CMK (cell line): ENCODE data around the gene ALPL.
"Not testable (repeated sequence)": the region's sequence is repeated elsewhere in the genome, so short reads cannot be mapped to it uniquely, and the experiment has no call there.

Experiments
- DNase-seq: peaks from one replicate; pipeline ENCODE4 v3.0.0-alpha.2; 2010; ENCODE audit warnings: low read depth

The ALPL gene

DNA sequence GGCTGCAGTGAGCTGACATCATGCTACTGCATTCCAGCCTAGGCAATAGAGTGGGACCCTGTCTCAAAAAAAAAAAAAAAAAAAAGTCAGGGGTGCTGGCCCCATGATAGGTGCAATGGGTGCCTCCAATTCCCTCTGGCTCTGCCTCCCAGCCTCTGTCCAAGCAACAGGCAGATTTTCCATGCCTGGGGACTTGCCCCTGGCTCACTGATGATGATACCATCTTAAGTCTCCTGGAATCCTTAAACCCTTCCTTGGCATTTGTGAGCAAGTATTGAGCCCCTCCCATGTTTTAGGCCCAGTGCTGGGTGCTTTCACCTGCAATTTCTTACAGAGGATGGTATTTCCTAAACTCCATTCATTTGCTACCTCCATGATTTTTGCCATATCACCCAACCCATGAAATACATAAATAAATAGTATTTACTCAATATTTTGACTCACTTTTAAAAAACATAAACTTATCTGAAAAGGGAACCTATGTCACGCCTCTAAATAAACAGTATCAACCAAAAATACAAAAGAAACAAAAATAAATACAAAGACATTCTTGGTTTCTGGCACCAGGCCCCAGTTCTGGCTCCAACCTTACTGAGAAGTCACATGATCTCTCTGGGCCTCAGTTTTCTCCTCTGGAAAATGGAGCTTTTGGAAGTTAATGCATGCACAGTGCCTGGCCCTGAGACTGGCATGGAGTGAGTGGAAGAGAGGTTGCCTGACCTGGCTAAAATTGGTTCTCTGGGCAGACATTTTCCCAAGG is 1.5 kb upstream of the ALPL start:
- DNase-seq: no peak

DNA sequence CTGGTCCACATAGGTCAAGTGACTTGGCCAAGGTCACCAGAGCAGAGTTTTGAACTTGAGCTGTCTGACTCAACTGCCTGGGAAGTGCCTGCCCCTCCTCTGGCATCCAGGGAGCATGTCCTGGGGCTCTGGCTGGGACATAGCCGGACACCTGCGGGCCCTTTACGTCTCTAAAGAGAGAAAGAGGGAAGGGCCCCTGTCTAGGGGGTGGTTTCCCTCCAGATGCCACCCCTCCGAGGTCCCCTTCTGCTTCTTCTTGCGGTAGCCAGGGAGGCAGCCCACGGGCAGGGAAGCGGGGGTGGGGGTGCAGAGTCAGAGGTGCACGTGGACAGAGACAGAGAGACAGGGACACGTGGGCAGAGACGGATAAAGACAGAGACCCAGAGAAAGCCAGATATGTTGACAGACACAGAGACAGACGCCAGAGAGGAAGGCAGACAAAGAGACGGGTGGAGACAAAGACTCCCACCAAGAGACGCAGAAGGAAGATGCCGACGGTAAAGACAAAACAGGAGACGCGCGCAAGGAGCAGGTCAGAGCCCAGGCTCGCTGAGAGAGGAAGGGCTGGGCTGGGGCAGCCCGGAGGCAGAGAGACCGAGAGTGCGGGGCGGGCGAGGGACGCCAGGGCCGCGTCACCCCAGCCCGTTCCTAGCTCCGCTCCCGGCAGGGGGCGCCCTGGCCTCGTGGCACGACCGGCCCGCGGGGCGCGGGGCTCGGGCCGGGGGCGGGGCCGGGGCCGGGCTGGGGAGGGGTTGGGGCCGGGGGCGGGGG is 458 bp upstream of the ALPL start:
- DNase-seq: peak; percentile 50

DNA sequence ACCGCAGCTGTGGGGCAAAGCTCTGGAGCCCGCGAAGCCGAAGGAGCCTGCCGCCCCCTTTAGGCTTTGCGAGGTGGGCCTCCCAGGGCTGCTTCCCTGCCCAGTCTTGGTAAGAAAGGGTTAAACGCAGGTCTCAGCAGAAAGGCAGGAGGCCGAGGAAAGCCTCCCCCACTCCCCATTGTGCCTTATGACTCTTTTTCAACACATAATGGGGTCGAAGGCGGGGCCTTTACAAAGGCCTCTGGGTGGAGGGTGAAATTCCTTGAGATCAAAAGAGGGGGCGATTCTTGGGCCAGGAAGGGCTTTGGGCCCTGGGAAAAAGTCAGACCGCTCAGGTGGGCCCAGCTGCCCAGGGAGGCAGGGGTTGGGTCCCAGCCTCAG is 880 bp downstream of the ALPL start:
- DNase-seq: no peak

DNA sequence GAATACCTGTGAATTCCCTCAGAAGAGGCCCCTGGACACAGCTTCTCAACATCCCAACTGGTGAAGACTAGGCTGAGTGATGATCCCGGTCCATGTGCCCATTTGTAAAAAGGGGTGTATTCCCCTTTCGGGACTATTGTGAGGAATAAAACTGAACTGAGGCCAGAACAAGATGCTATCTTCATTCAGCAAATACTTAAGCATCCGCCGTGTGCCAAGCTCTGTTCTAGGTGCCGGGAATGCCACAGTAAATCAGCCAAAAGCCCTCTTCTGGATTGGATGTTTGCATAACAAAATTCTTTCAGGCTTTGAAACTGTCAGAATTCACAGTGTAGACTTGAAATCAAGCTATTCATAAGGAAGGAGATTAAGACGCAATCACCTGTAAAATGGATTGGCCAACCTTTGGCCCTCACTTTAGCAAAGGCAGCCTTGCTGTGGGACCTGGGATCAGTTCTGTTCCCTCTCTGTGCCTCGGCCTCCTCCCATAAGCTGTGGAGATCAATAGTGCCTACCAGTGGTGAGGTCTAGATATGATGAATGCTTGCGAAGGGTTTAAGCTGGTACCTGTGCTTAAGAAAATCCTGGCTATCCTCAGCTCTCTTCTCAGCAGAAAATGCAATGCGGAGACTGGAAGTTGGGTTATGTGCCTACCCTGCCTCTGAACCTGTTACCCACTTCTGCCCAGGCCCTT is 1.8 kb downstream of the ALPL start:
- DNase-seq: no peak

DNA sequence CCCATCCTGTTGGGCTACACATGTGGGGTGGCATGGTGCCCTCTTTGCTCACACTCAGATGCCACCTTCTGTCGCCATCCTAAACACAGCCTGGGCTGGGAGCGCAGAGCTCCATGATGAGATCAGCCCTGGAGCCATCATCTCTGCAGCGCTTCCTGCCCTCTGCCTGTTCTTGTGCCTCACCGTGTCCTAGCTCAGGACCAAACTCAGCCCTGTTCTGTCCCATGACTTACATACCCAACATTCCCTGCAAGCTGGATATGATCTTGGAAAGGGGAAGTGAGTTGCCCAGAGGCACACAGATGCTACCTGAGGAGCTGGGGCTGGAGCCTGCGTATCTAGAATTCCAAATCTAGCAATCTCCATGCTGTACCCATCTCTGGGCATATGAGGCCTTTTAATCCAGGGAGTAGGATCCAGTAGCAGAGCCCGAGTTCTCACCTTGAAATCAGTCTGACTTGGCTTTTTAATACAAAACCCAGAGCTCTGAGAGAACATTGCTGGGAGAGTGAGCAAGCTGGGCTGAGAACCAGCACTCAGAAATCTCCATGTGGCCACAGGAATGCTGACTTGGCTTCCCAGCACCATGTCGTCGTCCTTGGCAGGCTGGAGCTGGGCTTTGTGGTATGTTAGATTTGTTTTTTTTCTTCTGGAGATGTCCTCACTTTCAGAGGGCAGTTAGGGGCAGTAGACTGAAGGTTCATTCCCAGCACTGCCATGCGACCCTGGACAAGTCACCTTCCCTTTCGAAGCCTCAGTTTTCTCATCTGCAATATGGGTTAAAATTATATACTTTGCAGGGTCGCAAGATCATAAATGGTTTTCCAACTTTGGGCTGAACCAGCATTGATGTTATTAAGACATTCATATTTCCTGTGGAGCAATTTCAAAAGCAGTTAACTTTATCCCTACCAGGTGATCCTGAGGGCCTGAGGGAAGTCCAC is 2.6 kb downstream of the ALPL start:
- DNase-seq: no peak

DNA sequence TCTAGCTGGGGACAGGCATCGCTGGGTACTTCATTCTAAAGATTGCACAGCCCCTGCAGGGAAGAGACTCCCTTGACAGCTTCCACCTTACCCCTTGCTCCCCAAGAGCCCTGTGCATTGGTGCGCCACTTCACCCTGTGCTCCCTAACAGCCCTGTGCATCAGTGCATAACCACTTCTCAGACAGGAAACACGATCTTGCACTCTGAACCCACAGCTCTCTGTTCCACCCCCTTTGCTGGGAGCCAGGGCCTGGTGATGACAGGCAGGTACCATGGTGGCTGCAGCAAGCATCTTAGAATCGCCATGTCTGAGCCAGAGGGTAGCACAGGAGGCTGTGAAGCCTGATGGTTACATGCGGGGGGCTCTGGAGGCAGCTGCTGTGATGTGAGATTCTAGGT is 5.0 kb downstream of the ALPL start:
- no peak for DNase-seq

DNA sequence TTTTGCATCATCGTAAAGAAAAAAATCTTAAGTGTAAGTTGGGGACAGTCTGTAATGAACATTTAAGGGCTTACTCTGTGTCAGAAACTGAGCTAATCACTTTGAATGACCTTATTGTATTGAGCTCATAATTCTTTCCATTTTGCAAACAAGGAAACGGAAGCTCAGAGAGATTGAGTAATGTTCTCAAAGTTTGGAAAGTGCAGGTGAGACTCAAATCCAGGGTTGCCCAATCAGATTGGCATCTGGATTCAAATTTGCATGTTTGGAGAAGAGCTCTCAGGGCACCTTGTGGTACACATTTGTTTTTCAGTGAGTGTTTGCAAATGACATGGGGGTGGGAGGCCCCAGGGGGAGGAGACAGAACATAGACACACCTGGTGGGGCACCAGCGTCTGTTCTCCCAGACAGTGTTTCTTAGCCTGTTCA is 8.0 kb downstream of the ALPL start:
- no peak for DNase-seq

DNA sequence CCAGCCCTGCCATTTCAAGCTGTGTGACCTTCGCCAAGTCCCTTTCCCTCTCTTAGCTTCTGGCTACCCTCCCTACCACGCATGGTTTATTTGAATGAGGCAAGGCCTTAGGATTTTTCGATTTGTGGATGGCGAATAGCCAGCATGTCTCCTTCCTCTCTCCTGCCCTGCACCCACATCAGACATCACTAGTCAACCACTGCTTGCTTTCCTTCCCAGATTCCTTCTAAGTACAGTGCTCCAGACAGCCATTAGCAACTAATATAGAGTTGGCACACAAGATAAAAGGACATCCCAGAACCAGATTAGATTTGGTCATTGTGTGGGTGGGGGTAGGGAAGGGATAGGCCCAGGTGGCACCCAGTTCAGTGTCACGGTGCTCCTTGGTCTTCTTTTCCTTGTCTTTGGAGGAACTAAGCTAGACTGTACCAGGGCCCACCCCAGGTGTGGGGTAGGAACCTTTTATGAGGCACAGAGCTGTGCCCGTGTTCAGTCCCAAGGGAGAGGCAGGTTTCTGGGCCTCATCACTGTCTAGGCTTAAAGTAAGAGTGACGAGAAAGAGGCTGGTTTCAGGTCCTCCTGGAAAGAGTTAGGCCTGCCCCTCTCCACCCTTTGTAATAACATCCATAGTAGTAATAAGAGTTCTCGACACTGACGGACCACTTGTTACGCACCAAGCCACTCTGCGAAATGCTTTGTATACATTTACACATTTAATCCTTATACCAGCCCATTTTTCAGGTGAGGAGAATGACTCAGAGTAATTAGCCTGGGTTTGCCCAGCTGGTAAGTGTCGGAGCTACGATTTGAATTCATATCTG is 8.6 kb downstream of the ALPL start:
- DNase-seq: no peak

DNA sequence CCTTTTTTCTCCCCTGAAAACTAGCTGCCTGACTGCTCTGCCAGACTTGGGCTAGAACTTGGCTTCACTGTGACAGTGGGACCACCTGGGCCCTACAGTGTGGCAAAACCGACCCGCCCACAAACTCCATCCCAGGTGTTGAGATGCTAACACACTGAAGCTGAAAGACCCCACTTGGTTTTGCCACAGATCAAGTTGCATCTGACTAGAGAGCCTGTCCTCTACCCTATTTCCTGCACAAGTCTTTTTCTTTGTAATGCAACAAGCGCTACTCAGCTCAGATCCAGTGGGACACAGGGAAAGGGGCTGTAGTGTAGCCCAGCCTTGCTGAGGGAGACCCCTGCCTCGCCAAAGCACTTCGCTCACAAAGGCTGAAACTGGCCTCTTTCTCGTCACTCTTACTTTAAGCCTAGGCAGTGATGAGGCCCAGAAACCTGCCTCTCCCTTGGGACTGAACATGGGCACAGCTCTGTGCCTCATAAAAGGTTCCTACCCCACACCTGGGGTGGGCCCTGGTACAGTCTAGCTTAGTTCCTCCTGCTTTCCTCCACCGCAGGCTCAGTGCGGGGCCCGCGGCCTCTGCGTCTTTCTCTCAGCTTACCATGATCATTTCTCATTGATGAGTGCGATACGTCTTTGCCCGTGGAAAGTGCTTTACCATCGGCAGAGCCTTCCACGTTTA is 9.7 kb downstream of the ALPL start:
- no peak for DNase-seq

DNA sequence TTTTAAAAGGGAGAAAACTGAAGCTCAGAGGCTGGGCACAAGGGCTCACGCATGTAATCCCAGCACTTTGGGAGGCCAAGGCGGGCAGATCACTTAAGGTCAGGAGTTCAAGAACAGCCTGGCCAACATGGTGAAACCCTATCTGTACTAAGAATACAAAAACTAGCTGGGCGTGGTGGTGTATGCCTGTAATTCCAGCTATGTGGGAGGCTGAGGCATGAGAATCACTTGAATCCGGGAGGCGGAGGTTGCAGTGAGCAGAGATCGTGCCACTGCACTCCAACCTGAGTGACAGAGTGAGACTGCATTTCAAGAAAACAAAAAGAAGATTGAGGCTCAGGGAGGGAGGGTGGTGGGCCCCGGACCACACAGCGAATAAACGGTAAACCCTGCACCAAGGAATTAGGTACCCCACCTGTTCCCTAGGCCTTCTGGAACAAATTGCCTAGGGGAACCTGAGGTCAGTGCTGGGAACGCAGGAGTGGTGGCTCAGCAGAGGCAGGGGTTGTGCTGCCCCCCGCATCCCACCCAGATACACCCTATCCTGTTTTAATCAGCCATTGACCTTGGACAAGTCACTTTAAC is 10.4 kb downstream of the ALPL start:
- DNase-seq: not testable (repeated sequence)

DNA sequence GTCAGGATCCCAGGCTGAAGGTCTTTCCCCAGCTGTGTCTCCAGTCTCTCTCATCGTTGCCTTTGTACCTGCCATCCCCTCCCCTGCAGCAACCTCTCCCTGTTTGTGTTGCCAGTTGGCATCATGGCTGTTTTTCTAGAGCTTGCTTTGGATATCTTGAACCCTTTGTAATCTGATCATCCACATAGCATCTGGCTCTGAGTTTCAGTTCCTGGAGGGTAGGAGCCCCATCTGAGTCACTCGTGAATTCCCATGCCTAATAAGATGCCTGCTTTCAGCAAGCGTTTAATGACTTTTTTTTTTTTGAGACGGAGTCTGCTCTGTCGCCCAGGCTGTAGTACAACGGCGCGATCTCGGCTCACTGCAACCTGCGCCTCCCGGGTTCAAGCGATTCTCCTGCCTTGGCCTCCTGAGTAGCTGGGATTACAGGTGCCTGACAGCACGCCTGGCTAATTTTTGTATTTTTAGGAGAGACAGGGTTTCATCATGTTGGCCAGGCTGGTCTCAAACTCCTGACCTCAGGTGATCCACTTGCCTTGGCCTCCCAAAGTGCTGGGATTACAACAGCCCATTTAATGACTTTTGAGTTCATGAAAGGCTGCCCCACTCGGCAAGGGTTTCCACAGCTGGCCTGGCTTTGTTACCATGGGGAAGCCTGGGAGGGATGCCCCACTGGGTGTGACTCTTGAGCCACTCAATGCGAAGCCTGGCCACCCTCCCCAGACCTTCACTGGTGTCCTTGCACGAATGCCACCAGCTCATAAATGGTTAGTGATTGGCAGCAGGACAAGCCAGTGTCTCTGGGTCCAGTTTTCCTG is 11.9 kb downstream of the ALPL start:
- no peak for DNase-seq

DNA sequence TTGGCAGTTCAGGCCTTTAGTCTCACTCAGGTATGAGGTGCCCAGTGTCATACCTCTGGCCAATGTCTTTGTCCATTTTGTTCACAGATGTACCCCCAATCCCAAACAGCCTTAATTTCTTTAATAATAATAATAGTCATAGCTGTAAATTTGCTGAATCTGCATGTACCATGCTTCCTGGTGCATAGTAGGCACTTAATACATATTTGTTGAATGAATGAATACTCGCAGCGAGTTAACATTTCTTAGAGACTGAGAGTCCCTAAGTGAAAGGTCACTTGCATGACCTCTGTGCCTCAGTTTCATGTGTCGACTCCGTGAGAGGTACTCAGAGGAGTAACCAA is 12.5 kb downstream of the ALPL start:
- no peak for DNase-seq

DNA sequence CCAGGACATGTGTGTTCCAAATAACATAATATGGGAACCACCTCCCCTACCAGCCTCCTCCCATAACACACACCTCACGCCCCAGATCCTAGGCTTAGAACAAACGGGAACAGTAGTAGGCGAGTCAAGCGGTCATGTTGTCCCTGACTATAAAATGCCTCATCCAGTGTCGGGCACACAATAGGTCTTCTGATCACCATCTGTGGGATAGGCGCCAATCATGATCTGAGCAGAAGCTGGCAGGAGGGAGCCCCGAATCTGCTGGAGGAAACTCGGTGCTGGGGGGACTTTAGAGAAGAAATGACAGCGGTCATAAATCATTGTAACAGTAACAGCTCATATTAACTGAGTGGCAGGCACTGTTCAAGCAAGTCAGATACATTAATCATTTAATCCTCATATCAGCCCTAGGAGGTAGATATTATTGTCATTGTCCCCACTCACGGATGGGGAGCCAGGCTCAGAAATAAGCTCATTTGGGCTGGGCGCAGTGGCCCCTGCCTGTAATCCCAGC is 13.4 kb downstream of the ALPL start:
- DNase-seq: no peak

DNA sequence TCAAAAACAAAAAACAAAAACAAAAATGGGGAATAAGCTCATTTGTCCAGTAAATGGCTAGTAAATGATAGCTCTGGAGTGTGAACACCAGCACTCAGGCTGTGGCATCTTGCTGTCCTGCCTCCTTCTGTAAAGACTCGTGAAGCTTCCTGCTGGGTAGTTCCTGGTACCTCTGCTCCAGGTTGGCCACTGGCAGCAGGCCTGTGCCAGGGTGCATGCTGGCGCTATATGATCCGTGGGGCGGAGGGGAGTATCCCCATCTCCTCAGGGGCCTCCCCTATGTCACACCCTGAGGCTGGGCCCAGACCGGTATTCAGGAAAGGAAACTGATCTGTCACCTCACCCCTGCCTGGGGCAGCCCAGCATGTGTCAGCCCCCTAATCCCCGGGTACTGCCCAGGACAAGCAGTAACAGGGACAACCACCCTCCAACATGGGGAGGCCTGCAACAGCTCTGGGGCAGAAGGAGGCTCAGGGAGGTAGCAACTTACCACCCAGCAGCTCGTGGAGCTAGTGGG is 14.1 kb downstream of the ALPL start:
- DNase-seq: no peak

DNA sequence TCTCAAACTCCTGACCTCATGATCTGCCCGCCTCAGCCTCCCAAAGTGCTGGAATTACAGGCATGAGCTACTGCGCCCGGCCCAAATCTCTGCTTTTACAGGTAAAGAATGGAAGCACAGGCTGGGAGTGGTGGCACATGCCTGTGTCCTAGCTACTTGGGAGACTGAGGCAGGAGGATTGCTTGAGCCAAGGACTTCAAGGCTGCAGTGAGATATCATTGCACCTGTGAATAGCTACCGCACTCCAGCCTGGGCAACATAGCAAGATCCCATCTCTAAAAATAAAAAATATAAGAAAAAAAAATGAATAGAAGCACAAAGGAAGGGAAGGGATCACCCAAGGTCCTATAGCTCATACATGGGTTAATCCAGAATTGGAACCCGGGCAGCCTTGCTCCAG is 15.0 kb downstream of the ALPL start:
- no peak for DNase-seq

DNA sequence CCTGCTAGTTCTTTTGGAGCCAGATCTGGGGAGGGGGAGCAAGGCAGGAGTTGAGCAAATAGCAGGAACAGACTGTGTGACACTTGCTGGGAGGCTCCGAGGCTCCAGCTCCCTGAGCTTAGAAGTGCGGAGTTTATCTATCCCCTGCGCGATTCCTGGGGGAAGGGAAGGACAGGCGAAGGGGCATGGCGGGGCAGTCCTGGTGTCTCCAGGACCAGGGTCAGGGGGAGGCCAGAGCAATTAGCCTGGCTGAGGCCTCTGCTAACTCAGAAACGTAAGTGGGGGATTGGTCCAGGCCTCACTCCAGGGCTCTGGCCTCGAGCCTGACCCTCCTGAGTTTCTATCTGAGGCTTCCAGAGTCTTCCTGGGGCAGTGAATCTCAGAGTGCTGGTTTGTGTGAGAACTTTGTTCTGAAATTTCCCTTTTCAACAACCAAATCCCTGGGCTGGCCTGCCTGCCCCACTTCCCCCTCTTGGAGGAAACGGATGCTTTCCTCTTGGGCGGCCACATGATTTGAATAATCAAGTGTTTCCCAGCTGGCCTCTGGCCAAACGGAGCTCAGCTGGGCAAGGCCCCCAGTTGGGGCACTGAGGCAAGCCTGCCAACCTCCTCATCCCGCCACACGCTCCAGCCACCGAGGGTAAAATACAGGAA is 15.6 kb downstream of the ALPL start:
- DNase-seq: no peak

DNA sequence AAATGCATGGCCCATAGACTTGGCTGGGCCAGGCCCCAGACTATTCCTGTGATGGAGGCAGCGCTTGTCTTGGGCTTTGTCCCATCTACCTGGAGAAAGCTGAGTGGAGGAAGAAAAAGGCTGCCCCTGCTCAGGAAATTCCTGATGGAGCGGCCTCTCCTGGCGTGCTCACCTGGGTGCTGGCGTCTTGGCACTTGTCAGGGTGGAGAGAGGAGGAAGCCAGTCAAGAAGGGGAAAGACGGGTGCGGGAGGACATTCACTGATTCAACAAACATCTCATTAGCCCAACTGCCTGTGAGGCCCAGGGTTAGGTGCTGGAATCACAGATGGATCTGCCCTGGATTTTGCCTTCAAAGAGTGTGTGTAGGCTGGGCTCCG is 16.1 kb downstream of the ALPL start:
- DNase-seq: no peak

DNA sequence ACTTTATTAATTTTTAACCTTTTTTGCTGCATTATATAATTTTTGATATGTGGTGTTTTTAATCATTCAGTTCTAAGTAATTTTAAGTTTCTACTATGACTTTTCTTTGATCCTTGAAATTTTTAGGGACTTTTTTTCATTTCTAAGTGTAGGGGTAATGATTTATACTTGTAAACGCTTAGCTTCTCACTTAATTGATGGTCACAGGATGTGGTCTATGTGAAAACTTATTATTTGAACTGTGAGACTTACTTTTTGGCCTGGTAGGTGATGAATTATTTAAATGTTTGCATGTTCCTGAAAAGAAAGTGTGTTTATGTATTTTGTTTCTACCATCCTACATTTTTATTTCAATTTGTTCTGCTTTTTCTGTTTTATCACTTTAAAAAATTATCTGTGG is 17.2 kb downstream of the ALPL start:
- no peak for DNase-seq
